ENCODE measurements around the gene FREM1. TPM values are rescaled to one million over a fixed set of nuclear protein-coding genes. Genes with fewer than 3 reads are reported as not detected.

Gene FREM1
- total RNA-seq, 2 donors from 2014 or later: 8.6 to 21.0 TPM

GRCh38 chr9:14857449-14858305 is 52.6 kb downstream of the FREM1 start:
- H3K9me3 ChIP-seq (ENCODE audit: control insufficient read depth, low read length): no peaks in the 10 kb centered on the region
- Mint-ChIP-seq H3K9me3 (no peaks in the 10 kb centered on the region), H3K27me3 (ENCODE audit: insufficient read depth) (peaks cover 3% of the 10 kb centered on the region), H3K36me3 (ENCODE audit: low read depth) (no peaks in the 10 kb centered on the region), H3K27ac (no peak overlapping the region), H3K4me1 (no peaks in the 10 kb centered on the region), H3K4me3 (no peak overlapping the region)
- no peak for TF ChIP-seq CTCF (conservative IDR thresholded peaks at IDR 0.05)
- H3K4me3 ChIP-seq (ENCODE audit: low read length): no peak overlapping the region
- no peaks in the 10 kb centered on the region for H3K27me3 ChIP-seq (ENCODE audit: control insufficient read depth, insufficient read depth, low read length, poor library complexity, severe bottlenecking)
- no peaks in the 10 kb centered on the region for H3K36me3 ChIP-seq (ENCODE audit: control insufficient read depth, insufficient read depth, low read length)
- H3K4me1 ChIP-seq (ENCODE audit: control insufficient read depth, insufficient read depth, low read length): no peaks in the 10 kb centered on the region
- no peak overlapping the region for H3K9ac ChIP-seq (ENCODE audit: extremely low read depth, low read length, poor library complexity, severe bottlenecking)
- WGBS, 2 experiments (ENCODE audit: insufficient coverage in 1 of 2, insufficient read length in 1 of 2): 86 to 95% methylated on average over 1 to 7 of the region's 7 CpGs
- no peak overlapping the region for H3K27ac ChIP-seq (ENCODE audit: low read depth, low read length)
- DNase-seq: no peak

GRCh38 chr9:14849851-14850250 is 60.4 kb downstream of the FREM1 start:
- Mint-ChIP-seq H3K36me3 (ENCODE audit: low read depth) (no peaks in the 10 kb centered on the region), H3K4me1 (peaks cover 8% of the 10 kb centered on the region), H3K27me3 (ENCODE audit: insufficient read depth) (peaks cover 3% of the 10 kb centered on the region), H3K27ac (no peak overlapping the region), H3K4me3 (no peak overlapping the region), H3K9me3 (no peaks in the 10 kb centered on the region)
- Histone ChIP-seq H3K27me3 (ENCODE audit: control insufficient read depth, insufficient read depth, low read length, poor library complexity, severe bottlenecking) (no peaks in the 10 kb centered on the region), H3K4me1 (ENCODE audit: control insufficient read depth, insufficient read depth, low read length) (peaks cover 6% of the 10 kb centered on the region), H3K4me3 (ENCODE audit: low read length) (no peak overlapping the region), H3K9me3 (ENCODE audit: control insufficient read depth, low read length) (no peaks in the 10 kb centered on the region), H3K9ac (ENCODE audit: extremely low read depth, low read length, poor library complexity, severe bottlenecking) (no peak overlapping the region), H3K27ac (ENCODE audit: low read depth, low read length) (no peak overlapping the region), H3K36me3 (ENCODE audit: control insufficient read depth, insufficient read depth, low read length) (no peaks in the 10 kb centered on the region)
- no peak for DNase-seq
- 87 to 94% methylated on average over 3 to 4 of the region's 4 CpGs for WGBS, 2 experiments (ENCODE audit: insufficient coverage in 1 of 2, insufficient read length in 1 of 2)
- TF ChIP-seq CTCF (conservative IDR thresholded peaks at IDR 0.05): no peak

- Histone ChIP-seq H3K9ac (ENCODE audit: extremely low read depth, low read length, poor library complexity, severe bottlenecking) (no peak overlapping the region), H3K4me3 (ENCODE audit: low read length) (no peak overlapping the region), H3K27me3 (ENCODE audit: control insufficient read depth, insufficient read depth, low read length, poor library complexity, severe bottlenecking) (no peaks in the 10 kb centered on the region), H3K9me3 (ENCODE audit: control insufficient read depth, low read length) (no peaks in the 10 kb centered on the region), H3K36me3 (ENCODE audit: control insufficient read depth, insufficient read depth, low read length) (no peaks in the 10 kb centered on the region), H3K27ac (ENCODE audit: low read depth, low read length) (no peak overlapping the region), H3K4me1 (ENCODE audit: control insufficient read depth, insufficient read depth, low read length) (peaks cover 6% of the 10 kb centered on the region)
- TF ChIP-seq CTCF (conservative IDR thresholded peaks at IDR 0.05): no peak
- Mint-ChIP-seq H3K4me3 (no peak overlapping the region), H3K4me1 (peaks cover 8% of the 10 kb centered on the region), H3K27ac (no peak overlapping the region), H3K9me3 (no peaks in the 10 kb centered on the region), H3K27me3 (ENCODE audit: insufficient read depth) (peaks cover 3% of the 10 kb centered on the region), H3K36me3 (ENCODE audit: low read depth) (no peaks in the 10 kb centered on the region)
- 97 to 100% methylated on average over 1 to 3 of the region's 3 CpGs for WGBS, 2 experiments (ENCODE audit: insufficient coverage in 1 of 2, insufficient read length in 1 of 2)
- DNase-seq: no peak
Measured at GRCh38 chr9:14849296-14849695, 60.9 kb downstream of the FREM1 start.
